HG03095 (cell line): Measurements from ENCODE around the gene NOS1AP.
"Not testable (repeated sequence)": the region's sequence is repeated elsewhere in the genome, so short reads cannot be mapped to it uniquely, and the experiment has no call there.

Experiments
- ATAC-seq: cut with Tn5 transposase; IDR thresholded peaks from one replicate; pipeline ENCODE4 v1.9.1; 2021; ENCODE audit warnings: moderate library complexity; ENCODE audit not compliant: unreplicated experiment

The NOS1AP gene

DNA sequence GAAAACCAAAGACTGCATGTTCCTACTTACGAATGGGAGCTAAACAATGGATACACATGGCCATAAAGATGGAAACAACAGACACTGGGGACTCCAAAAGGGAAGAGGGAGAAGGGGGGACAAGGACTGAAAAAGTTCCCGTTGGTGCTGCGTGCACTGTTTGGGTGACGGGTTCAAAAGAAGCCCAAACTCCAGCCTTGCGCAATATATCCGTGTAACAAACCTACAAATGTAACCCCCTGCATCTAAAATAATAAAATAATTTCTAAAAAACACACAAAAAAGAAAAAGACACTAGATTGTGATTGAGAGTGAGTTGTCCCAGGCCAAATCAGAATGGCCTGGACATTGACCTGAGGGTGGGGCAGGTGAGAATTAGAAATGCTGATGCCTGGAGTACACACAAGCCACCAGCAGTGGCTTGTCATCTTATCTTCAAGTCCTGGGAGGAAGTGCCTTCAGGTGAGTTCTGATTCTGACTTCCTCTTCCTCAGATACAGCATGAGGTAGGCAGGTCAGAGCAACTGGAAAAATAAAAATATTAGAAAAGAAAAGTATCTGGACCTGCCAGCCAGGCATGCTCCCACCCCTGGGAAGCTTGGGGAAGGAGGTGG lies 252.4 kb downstream of the NOS1AP start:
- no peak for ATAC-seq

DNA sequence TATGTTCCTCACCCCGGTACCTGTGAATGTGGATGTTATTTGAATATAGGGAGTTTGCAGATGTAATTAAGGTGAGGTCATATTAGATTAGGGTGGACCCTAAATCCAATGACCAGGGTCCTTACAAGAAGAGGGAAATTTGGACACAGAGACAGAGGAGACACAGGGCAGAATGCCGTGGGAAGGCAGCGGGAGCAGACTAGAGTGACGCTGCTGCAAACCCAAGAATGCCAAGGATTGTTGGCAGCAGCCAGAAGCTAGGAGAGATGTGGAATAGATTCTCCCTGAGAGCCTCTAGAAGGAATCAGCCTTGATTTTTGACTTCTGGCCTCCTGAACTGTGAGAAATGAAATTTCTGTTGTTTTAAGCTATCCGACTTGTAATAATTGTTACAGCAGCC lies 253.5 kb downstream of the NOS1AP start:
- ATAC-seq = no peak

DNA sequence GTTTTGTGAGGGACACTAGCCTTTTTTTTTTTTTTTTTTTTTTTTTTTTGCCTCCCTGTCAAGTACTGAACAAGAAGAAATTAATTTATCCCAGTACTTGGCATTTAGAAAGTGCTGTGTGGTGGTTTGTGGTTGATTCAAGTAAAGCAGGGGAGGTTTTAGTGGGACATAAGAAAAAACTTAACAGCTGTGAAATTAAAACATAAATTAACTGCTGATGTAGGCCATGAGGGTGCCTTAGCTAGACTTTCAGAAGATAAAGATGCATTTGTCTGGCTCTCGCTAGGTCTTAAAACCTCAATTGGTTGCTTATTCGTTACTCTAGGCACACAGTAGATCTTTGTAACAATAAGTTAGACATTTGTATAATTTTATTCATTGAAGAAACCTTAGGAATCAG lies 254.9 kb downstream of the NOS1AP start:
- ATAC-seq = no peak

DNA sequence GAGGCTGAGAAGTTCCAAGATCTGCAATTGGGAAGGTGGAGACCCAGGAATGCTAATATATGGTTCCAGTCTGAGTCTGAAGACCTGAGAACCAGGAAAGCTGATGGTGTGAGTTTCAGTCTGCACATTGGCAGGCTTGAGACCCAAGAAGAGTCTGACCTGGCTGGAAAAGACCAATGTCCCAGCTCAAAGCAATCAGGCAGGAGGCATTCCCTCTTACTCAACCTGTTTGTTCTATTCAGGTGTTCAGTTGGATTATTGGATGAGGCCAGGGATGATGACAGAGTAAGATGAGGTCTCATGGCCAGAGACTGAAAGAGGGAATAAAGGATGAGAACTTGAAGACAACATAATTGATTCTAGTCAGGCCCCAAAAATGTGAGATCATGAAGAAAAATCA lies 257.1 kb downstream of the NOS1AP start:
- no peak for ATAC-seq

DNA sequence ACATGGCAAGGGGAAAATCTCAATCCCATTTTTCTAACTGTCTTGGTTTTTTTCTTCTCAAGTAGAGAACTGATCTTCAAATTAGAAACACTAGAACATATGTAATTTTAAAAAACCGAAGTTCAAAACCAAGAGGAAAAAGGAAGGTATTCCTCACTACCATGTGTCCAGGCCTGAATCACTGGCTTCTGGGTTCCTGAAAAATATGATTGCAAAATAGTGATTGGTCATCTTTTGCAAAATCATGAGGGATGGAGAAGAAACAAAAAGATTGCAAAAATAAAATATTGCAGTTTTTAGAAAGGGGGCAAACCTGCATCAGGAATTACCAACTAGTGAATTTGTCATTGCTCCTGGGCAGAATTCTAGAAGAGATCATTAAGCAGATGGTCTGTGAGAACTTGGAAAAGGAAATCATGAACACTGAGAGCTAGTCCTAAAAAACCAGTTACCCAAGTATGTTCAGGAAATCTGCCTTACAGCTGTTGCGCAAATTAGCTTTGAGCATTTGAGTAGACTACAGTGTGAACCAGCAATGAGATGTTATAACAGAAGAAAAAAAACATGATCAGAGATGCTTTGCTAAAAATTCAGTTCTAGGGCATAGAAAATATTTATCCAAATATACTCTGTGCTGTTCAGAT lies 257.8 kb downstream of the NOS1AP start:
- no peak for ATAC-seq

DNA sequence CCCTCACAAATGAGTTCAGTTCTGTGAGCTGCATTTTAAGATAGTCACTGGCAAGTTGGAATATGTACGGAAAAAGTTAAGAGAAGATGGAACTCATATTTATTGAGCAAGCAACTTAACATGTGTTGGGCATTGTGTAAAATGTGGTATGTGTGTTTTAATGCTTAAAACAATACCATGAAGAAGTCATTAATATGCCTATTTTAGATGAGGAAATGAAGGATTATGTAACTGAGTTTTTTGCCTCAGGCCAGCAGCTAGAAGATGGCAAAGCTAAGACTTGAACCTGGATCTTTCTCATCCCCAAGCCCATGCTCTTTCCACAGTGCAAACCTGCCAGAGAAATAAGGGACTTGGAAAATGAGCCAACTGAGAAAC lies 258.3 kb downstream of the NOS1AP start:
- no peak for ATAC-seq

DNA sequence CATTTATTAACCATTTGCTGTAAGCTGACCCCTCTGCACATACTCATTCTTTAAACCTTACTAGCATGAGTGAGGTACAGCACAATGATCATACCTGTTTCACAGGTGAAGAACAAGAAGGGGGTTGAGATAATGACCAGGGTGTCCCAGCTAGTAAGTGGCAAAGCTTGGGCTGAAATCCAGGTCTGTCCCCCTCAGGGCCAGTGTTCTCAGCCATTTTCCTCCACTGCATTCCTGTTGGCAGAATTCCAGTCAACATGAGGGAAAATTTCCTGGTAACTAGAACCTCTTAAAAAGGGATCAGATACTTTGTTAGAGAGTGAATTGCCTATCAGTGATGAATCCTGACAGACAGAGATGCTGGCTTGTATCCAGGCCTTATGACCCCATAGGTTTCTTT lies 259.0 kb downstream of the NOS1AP start:
- ATAC-seq = no peak

DNA sequence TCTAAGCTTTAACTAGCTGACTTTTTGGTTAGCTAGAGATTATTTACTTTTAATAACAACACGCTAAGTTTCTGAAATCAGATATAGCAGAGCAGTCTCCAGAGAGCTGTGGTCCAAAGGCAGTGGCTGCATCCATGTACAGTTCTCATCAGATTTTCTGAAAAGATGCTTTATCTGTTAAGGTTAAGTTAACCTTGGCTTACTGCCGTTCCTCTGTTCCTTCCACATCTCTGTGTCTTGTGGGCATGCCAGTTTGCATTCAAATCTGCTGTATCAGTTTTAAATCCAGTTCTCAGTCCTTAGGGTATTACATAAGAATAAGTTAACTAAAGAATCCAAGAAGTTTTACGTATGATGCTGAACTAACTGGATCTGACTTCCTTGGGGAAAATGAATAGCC lies 260.3 kb downstream of the NOS1AP start:
- no peak for ATAC-seq

DNA sequence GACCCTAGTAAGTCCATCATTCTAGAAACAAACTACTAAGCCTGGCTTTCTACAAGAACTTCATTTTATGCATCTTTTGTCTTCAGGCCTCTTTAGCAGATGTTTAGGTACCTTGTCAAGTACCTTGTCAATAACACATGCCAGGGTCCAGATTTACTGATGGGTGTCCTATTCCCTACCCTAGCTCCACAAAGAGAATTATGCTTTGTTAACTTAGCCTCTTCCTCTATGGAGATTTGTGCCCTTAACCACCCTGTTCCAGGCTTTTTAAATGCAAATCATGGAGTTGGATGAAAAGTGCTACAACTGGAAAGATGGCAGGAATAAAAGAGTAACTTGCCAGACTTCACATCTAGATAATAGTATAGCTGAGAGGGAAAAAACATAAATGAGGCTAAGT lies 264.5 kb downstream of the NOS1AP start:
- ATAC-seq = no peak

DNA sequence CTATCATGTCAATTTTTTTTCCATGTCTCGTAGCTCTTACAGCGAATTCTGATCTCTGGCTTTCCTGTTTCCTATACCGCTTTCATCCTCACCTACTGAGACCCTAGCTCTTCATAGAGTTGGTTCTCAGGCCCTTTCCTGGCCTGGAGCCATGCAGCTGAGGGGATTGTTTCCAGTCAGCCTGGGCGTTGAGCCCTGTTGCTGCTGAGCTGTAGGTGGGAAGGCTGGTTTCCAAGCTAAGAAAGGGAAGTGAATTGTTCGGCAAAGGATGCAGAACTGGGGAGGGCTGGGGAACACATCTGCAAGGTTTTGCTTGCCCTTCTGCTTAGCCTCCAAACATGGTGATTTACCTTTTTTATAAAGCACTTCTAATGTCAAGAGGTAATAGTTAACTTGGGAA lies 265.6 kb downstream of the NOS1AP start:
- no peak for ATAC-seq

DNA sequence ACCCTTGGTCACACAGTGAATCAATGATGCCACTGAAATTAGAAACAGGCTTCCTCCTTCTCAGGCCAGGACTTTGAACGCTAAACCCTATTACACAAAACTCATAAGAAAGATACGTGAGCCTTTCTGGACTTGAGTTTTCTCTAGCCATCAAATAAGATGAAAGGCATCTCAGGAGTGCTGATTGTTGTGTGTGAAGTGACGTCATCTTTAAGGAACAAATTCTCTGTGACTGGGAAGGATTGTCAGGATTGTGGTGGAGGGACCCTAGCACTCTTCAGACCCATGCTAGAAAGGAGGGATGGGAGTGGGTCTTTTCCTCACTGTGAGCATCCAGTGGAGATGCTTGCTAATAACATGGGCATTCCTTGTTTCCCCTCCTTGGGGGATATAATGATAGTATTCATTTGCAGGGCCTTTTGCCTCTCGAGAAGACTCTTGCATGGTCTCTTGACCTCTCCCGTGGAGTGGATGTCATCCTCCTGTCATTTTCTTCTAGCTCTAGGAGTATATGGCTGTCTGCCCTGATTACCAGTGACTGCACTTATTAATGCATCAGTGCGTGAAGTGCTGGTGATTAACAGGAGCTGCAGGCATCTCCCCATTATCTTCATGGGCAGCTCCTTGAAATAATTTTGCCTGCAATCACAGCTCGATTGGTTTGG lies 267.3 kb downstream of the NOS1AP start:
- no peak for ATAC-seq

DNA sequence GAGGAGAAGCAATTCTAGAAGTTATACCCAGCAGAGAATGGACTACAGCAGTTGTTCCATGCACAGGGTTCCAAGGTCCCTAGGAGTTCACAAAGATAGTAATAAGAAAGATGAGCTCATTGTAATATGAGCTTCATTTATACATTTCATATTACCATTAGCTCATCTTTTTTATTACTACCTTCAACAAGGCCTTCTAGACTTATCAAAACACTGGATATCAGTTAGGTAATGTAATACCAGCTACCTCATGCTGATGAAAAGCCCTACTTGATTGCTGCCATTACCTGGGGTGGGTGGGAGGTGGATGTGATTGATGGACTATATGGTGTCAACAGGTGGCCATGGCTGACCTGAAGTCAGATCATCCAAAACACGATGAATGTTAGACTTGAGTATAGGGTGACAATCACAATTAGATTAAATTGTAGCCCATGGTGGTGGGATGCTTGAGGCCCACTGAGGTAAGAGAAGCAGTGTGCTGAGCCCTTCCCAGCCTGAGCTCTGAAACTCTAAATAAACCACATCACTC lies 273.0 kb downstream of the NOS1AP start:
- no peak for ATAC-seq

DNA sequence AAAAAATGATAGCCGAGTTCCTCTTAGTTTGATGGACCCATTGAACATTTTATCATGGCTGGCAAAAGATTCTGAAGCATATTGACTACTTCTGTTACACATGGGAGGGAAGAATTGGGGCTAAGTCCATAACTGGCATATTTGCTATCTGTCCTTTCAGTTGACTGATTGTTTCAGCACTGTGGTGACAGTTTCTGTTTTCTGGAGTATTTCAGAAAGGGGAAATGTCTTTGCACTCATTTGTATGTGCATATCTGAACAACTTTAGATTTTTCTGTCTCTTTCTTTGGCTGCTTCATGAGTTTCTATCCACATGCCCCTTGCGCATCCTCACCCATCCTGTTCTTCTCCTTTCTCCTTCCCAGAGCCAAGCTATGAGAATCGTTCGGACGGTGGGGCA lies 274.0 kb downstream of the NOS1AP start:
- ATAC-seq = no peak

DNA sequence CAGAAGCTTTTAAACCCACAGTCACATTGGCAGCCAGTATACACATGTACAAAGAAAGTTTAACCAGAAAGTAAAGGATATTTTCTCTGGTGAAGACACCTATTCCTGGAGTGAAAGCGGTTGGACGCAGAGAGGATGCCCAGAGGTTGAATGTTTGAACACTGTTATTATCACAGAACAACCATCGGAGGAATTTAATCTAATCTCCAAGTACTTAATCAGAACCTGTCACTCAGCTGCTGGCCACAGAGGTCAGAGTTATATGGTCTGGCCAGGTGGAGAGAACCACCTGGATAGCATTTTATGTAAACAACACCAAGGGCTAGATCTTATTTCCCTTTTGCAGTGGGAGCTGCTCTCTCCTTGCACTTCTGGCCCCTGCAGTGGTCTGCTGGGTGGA lies 277.8 kb downstream of the NOS1AP start:
- ATAC-seq = no peak

DNA sequence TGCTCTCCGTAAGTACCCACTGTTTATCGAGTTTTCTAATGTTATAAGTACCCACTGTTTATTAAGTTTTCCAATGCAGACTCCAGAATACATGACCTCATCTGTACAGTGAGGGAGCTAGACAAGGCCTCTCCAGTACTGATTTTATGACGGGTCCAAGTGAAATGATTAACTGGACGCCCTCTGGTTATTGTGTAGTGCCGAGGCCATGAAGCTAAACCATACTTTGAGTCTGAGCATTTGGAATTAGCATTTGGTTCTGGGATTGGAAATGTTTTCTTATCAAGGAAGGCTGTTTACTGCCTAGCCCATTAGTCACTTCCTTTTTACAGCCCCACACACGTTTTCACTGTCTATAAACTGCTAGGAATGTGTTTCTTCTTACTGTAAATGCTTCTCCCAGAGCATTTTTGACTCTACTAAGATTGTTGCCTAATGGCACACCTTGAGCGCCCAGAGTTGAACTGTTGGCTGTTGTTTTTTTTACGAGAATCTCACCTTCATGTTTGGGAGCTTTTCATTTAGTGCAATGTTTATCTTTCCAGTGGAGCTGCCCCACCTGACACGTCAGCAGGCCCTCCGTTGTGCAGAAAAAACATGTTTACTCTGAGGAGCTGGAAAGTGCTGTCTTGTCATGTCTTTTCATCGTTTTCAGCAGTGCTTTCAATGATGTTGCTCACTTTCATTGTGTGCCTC lies 280.3 kb downstream of the NOS1AP start:
- ATAC-seq = no peak

DNA sequence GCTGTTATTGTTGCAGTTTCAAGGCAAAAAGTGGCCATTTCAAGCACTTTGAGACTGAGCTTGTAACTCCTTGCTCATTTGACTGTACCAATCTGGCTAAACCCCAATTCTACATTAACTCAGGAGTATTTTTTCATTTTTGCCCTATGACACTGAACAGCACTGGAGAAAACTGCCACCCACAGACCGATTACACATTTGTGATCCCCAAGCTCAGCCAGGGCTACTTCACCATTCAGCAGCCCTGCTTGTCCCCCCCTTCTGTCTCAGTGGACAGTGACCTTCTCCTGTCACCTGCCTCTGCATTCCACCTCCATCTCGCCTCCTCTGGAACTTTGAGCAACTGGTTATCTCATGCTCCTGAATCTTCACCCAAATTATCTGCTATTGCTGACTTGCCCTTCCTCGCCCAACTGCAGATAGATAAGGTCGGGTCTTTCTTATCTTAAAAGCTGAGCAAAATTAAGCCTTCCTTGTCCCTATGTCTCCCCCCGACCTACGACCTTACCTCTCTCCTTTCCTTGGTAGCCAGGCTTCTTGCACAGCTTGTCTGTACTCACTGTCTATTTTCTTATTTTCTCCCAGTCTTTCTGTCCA lies 281.9 kb downstream of the NOS1AP start:
- ATAC-seq = no peak

DNA sequence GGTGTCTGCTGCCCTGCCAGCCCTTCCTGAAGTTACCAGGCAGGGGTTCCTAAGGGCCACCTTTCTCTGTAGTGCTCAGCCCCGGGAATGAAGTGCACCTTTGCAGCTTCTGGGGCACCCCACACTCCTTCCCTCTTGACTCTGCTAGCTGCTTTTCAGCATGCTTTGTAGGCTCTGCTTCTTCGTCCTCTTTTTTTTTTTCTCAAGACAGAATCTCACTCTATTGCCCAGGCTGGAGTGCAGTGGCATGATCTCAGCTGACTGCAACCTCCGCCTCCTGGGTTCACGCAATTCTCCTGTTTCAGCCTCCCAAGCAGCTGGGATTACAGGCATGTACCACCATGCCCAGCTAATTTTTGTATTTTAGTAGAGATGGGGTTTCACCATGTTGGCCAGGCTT lies 282.4 kb downstream of the NOS1AP start:
- ATAC-seq = not testable (repeated sequence)

DNA sequence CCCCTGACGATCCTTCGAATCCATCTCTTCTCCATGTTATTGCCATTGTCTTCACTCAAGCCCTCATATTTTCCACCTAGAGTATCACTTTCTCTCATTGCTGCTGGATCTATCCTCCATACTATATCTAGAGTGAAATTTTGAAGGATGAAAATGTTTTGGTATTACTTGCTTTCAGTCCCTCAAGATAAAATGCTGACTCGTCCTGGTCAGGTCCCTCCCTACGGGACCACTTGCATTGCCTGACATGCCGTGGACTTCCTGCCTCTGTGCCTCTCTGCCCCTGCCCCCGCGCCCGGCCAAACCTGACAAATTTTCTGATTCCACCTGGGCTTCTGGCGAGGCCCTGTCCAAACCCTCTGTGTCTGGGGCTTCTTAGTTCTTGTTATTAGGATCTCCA lies 283.6 kb downstream of the NOS1AP start:
- no peak for ATAC-seq

DNA sequence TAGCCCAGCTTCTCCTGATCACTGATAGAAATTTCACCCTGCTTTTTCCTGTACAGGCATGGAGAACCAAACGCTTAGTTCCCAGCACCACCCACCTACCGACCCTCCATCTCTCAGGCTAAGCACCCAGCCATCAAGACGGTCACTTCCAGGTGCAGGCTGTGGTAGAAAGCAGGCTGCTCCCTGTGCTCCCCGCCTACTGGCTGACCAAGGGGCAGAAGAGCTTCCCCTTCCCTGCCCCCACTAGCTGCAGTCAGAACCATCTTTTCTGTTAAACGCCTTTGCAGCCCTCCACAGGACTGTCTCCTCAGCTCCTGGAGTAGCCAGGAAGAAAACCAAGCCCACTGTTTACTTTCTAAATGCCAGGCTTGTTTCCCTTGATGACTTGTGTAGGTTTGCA lies 284.2 kb downstream of the NOS1AP start:
- no peak for ATAC-seq

DNA sequence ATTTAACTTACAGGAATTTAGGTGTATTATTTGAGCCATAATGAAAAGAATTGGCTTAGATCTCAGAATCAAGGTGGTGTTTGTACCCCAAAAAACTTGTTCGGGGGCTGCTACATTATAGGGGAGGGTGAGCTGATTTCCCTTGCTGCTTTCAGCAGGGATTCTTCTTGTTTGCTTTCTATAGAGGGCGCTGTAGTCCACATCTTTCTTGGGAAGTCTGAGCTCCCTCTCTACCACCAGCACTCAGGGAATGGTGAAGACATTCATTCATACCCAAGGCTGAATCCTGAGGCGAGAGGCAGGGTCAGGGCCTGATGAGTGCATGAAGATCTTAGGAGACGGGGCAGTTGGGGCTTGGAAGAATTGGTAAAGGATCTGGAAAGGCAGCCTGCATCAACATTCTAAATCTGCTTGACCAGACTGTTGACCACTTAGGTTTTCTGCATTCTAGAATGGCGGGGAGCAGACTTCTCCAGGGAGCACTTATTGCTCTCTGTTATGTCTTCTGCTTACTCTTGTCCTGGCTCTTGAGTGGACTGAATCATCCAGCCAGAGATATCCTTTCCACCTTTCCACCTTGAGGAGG lies 288.3 kb downstream of the NOS1AP start:
- ATAC-seq = no peak

DNA sequence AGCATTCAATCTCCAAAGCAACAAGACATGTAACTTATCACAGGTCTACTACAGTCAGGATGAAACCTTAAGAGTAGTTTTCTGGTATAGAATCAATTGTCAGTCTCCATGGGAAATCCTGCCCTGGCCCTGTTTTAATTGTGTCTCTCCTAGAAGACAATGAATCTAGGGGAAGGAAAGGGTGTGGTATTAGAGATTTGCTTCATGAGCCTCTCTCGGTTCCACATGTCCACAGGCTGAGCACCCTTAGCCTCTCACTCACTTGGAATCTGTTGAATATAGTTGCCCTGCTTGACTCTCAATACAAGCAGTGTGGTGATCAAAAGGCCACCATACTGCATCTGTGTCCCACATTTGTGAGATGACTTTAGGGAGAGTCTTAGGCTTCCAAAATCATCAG lies 289.4 kb downstream of the NOS1AP start:
- no peak for ATAC-seq
